Left ventricle myocardium inferior (tissue), 1 donor: ENCODE data around the gene ZNF860. TPM values are rescaled to one million over a fixed set of nuclear protein-coding genes. Genes with fewer than 3 reads are reported as not detected.

Experiments
- DNase-seq: peaks from one replicate; pipeline ENCODE4 v3.0.0-alpha.2; 2020
- H3K27ac ChIP-seq: fragments of 200-600 bp; replicated peaks from 2 replicates; pipeline ENCODE4 v1.8.0; 2021
- H3K27me3 ChIP-seq: fragments of 200-600 bp; 2 replicates; pipeline ENCODE4 v1.8.0; 2021; ENCODE audit warnings: low read depth
- H3K36me3 ChIP-seq: fragments of 200-600 bp; 2 replicates; pipeline ENCODE4 v1.8.0; 2021
- H3K4me1 ChIP-seq: fragments of 200-600 bp; 2 replicates; pipeline ENCODE4 v1.8.0; 2021
- H3K4me3 ChIP-seq: fragments of 200-600 bp; 2 replicates; pipeline ENCODE4 v1.8.0; 2021; ENCODE audit warnings: mild to moderate bottlenecking, moderate library complexity
- H3K9me3 ChIP-seq: fragments of 200-600 bp; replicated peaks from 2 replicates; pipeline ENCODE4 v1.8.0; 2021
- CTCF ChIP-seq: fragments of 200-600 bp; IDR thresholded peaks from 2 replicates; pipeline ENCODE4 v1.8.0; 2021; ENCODE audit warnings: antibody characterized with exemption, mild to moderate bottlenecking, borderline replicate concordance
- intact Hi-C: fragments of 100-400 bp; cut with micrococcal nuclease; formaldehyde crosslinking; loops from one replicate; pipeline ENCODE4 v1.11.0; 2022
- total RNA-seq: library from RNA; stranded (reverse); fragmentation: NEBNext Ultra II Directional; extraction: Animal tissue kit (Norgen Biotek cat#: 25700); gene quantifications from one replicate; pipeline ENCODE4 v1.2.1, GENCODE V29; 2021
- donor health status: DM: no; HTN: yes; CAD: no; lungs with severe emphysema.

Gene ZNF860
- total RNA-seq, 1 donor from 2014 or later = 0.08 TPM

DNA sequence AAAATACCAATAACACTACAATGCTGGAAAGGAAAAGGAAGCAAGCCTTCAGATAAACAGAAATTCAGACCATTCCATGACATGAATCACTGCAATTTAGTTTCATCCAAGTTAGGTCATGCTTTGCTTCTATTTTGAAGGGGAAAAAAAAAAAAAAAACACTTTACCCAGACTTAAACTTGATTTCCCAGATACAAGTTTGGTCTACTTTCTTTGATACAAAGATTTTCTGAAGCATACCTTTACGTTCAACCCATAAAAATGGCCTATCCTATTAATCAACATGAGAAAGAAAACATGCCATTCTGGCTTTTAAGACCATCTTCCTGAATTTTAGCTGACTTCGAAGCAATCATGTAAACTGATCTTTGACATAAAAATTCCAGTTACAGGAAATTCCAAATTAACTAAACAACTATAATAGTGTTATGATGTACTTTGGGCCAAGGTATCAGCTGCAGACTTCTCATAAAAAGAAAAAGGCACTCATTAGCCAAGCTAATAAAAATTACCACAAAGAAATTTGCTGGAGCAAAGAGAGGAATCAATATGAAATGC, 13.1 kb upstream of the ZNF860 start:
- no peak overlapping the region for H3K4me3 ChIP-seq
- H3K27me3 ChIP-seq = no peaks in the 10 kb centered on the region
- intact Hi-C loops = no loop called here
- peak overlapping the region; percentile 65 for H3K27ac ChIP-seq
- no peak for DNase-seq
- no peaks in the 10 kb centered on the region for H3K36me3 ChIP-seq
- no peak for TF ChIP-seq CTCF
- no peaks in the 10 kb centered on the region for H3K9me3 ChIP-seq
- peaks cover 29% of the 10 kb centered on the region for H3K4me1 ChIP-seq

GRCh38 chr3:31968927-31969418, 12.6 kb upstream of the ZNF860 start:
- intact Hi-C loops = no loop called here
- DNase-seq = no peak
- Histone ChIP-seq H3K9me3 (no peaks in the 10 kb centered on the region), H3K4me1 (peaks cover 30% of the 10 kb centered on the region), H3K36me3 (no peaks in the 10 kb centered on the region), H3K4me3 (no peak overlapping the region), H3K27me3 (no peaks in the 10 kb centered on the region), H3K27ac (peak overlapping the region; percentile 65)
- TF ChIP-seq CTCF = no peak

DNA sequence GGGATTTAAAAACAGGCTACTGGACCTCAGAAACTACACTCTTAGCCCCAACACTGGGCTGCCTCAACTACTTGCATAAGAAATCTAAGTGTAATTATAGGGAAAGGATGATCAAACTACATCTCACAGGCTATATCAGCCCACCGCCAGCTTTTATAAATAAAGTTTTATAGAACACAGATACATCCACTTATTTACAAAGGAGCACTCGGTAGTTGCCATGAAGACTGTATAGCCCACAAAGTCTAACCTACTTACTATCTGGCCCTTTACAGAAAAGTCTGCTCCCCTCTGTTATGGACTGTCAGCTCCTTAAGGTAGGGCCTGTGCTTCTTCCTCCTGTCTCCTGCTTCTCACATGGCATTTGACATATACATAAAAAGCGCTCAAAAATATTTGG, 9.9 kb upstream of the ZNF860 start:
- no peaks in the 10 kb centered on the region for H3K36me3 ChIP-seq
- no peaks in the 10 kb centered on the region for H3K27me3 ChIP-seq
- DNase-seq = no peak
- intact Hi-C loops = no loop called here
- TF ChIP-seq CTCF = no peak
- no peak overlapping the region for H3K27ac ChIP-seq
- no peak overlapping the region for H3K4me3 ChIP-seq
- H3K9me3 ChIP-seq = no peaks in the 10 kb centered on the region
- H3K4me1 ChIP-seq = peaks cover 30% of the 10 kb centered on the region

- H3K27ac ChIP-seq = no peak overlapping the region
- H3K4me1 ChIP-seq = peaks cover 21% of the 10 kb centered on the region
- intact Hi-C loops = no loop called here
- H3K4me3 ChIP-seq = no peak overlapping the region
- no peak for DNase-seq
- no peaks in the 10 kb centered on the region for H3K36me3 ChIP-seq
- no peak for TF ChIP-seq CTCF
- no peaks in the 10 kb centered on the region for H3K27me3 ChIP-seq
- no peaks in the 10 kb centered on the region for H3K9me3 ChIP-seq
Measured at GRCh38 chr3:31973081-31973480, 8.5 kb upstream of the ZNF860 start.

GRCh38 chr3:31973837-31974236, 7.7 kb upstream of the ZNF860 start:
- TF ChIP-seq CTCF = no peak
- H3K9me3 ChIP-seq = no peaks in the 10 kb centered on the region
- H3K27ac ChIP-seq = no peak overlapping the region
- no peak overlapping the region for H3K4me3 ChIP-seq
- DNase-seq = no peak
- no peaks in the 10 kb centered on the region for H3K36me3 ChIP-seq
- H3K27me3 ChIP-seq = no peaks in the 10 kb centered on the region
- intact Hi-C loops = no loop called here
- H3K4me1 ChIP-seq = peaks cover 14% of the 10 kb centered on the region
